Fibroblast of peridontal ligament (primary cell): ENCODE results near the gene NEMF.
"Not testable (repeated sequence)": the region's sequence is repeated elsewhere in the genome, so short reads cannot be mapped to it uniquely, and the experiment has no call there.

Experiments
- DNase-seq: peaks from one replicate; pipeline ENCODE4 v3.0.0-alpha.2; 2010; ENCODE audit errors: extremely low read depth

The NEMF gene

GRCh38 chr14:49876563-49877127 is 24.1 kb upstream of the NEMF start:
- DNase-seq = no peak

GRCh38 chr14:49875640-49876198 is 23.1 kb upstream of the NEMF start:
- no peak for DNase-seq

DNA sequence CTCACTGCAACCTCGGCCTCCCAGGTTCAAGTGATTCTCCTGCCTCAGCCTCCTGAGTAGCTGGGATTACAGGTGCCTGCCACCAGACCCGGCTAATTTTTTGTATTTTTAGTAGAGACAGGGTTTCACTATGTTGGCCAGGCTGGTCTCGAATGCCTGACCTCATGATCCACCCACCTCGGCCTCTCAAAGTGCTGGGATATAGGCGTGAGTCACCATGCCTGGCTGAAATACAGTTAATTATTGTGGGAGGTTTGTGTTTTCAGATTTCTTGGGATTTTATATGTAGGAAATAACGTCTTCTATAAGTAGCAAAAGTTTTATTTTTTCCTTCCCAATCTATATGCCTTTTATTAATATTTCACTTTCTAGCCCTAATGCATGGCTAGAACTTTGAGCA is 21.0 kb upstream of the NEMF start:
- DNase-seq = not testable (repeated sequence)

DNA sequence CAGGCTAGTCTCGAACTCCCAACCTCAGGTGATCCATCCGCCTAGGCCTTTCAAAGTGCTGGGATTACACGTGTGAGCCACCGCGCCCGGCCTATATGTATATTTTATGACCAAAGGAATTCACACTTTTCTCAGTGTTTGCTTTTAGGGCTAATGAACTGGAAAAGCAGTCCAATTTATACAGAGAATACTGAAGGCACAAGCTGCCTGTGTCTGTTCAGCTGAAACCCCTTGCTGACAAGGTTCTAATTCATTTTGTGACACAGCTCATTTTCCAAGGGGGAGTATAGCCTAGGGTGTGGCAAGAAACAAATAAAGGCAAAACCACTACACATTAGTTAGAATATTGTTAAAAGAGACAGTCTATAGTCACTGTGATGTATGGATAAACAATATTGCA is 18.3 kb upstream of the NEMF start:
- DNase-seq = no peak

- DNase-seq = no peak
Observed at GRCh38 chr14:49868720-49869114, 16.1 kb upstream of the NEMF start.

DNA sequence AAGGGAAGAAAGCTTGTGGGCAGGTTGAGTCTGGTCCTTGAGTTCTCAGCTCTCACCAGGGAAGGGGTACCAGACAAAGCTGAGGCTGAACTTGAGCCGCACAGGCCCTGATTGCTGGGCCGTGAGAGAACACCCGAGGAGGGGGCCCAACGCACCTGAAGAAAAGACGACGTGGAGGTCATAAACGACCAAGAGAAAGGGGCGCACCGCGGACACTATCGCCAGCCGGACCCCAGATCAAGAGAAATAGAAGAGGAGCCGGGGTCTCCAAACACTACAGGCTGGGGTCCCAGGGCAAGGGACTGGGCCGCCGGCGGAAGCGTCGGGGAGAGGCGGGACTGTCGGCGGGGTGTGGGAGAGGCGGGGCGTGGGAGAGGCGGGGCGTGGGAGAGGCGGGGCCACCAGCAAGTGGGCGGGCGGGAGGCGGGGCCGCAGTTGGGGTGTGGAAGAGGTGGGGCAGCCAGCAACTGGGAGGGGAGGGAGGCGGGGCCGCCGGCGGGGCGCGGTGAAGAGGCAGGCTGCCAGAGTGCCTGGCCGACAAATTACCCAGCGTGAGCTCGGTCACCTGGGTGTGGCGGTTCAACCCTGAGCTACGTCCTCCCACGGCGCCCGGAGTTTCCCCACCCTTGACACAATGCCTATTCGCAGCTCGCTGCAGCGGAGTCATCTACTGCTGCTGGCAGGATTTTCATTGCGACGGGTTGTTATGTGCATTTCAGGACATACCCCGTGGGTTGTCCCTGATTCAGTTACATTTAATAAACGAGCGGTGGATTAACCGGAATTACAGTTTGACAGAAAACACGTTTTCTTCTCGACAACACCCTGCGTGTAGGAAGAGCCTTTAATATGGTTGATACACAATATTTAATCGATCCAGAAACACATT is 15.5 kb upstream of the NEMF start:
- DNase-seq = peak; percentile 85

DNA sequence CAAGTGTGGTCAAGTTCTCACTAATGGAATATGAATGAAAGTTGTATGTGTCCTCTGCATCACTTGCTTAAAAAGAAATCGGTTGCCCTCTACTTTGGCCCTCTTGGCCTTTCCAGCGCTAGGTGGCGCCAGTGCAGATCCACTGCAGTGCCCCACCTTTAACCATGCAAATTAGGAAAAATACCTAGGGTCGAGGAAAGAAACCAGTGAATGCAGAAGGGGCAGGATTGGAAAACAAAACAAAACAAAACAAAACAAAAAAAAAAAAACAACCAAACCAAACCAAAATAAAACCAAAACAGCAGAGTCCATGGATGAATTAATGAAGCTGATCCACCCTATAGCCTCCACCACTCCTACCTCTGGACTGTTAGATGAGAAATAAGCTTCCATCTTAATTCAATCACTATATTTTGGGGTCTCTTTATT is 12.9 kb upstream of the NEMF start:
- DNase-seq = peak; percentile 78

- DNase-seq = no peak
Observed at GRCh38 chr14:49863487-49864281, 11.1 kb upstream of the NEMF start.

DNA sequence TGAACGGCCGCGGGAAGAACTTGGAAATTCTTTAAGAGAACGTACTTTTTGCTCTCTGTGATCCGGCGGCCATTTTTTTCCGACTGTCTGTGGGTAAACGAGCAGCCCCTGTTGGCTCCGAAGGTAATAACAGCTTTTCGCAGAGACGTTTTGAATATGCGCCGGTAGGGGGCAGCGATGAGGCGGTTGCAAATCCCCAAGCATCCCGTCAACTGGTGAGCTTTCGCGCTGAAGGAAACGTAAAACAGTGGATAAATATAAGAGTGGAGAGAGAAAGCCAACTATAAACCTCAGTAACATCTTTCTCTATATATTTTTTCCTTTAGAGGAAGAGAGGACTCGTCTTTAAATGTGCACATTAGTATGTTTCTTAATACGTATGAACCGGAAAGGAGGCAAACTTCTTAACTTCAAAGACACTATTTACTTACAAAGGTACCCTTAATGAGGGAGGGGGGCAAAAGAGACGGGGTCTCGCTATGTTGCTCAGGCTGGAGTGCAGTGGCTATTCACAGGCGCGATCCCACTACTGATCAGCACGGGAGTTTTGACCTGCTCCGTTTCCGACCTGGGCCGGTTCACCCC is 9.6 kb upstream of the NEMF start:
- DNase-seq = peak; percentile 95

- peak; percentile 93 for DNase-seq
Observed at GRCh38 chr14:49861699-49862088, 9.1 kb upstream of the NEMF start.

DNA sequence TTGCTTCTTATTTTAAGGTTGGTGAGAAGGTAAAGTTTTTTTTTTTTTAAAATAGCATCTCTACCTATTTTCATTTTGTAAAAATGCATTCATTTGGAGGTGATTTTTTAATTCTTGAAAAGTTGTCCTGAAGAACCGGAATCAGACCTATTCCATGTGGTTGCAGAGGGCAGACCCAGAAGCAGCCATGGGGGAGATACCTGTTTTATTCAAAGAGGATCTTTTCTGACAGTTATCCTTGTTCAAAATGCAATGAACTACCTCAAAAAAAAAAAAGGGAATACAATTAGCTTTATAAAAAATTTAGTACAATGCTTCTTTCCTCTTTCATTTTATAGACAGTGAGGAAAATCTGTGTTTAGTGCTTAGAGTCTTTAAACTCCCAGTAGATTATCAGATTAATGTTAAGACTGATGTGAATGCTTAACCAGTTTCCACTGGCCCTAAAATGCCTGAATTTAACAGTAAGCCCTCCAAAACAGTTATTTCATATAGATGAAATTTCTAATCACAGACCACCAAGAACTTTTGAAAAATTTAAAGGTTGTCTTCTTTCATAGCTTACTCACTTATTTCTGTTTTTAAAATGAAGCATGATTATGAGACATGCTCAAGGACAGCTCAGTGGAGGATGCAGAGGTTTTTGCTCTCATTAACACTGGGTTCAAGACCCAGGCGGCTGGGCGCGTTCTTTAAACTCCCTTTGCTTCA is 8.6 kb upstream of the NEMF start:
- no peak for DNase-seq

DNA sequence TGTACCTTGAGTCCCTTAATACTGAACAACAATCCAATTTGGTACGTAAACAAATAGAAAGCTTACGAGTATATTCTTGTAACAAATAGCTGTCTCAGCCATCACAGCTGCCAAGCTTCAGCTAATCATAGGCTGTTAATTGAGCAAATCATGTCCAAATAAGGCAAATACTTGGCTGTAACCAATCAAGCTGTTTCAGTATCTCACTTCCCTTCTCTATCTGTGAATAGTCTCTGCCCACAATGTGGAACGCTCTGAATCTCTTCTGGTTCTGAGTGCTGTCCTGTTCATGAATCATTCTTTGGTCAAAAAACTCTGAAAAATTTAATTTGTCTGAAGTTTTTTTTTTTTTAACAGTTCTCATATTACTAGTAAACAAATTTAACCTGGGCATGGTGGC is 5.8 kb upstream of the NEMF start:
- no peak for DNase-seq

GRCh38 chr14:49857427-49858003 is 4.9 kb upstream of the NEMF start:
- no peak for DNase-seq

DNA sequence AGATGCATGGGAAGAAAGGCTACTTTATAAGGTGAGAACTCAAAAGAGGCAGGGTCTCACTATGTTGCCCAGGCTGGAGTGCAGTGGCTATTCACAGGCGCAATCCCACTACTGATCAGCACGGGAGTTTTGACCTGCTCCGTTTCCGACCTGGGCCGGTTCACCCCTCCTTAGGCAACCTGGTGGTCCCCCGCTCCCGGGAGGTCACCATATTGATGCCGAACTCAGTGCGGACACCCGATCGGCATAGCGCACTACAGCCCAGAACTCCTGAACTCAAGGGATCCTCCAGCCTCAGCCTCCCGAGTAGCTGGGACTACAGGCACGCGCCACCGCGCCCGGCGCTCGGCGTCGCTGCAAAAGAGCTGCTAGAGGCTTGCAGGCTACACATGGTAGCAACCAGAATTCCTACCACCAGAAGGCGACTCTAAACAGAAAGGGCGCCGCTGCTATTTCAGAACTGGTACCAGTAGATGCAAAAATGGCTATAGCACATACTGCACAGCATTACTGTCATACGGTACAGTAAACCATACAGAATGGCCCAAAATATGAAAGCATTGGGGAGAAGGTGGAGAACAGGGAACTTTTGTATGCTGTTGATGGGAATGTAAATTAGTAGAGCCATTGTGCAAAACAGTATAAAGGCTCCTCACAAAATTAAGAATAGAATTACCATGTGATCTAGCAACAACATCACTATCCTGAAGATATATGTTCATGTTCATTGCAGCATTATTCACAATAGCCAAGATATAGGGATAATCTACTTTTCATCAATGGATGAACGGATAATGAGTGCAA is 1.2 kb upstream of the NEMF start:
- DNase-seq = peak; percentile 87

- DNase-seq = no peak
Observed at GRCh38 chr14:49853158-49853477, 530 bp upstream of the NEMF start.

DNA sequence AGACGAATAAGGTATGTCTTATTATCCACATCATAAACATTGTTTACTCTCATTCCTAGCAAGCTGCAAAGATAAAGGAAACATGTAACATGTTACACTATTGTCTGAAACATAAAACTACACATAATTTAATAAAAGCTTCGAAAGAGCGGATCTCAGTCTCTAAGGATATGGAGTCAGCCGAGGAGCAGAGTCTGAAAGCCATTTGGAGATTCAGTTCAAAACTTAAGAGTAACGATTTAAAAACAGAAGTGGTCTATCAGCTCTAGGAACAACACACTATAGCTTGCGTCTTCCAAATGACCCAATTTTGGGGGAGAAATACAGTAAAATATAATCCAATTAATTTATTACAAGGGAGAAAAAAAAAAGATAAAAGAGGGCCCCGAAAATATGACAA is 775 bp downstream of the NEMF start:
- peak; percentile 24 for DNase-seq

- no peak for DNase-seq
Observed at GRCh38 chr14:49849213-49849847, 3.3 kb downstream of the NEMF start.

DNA sequence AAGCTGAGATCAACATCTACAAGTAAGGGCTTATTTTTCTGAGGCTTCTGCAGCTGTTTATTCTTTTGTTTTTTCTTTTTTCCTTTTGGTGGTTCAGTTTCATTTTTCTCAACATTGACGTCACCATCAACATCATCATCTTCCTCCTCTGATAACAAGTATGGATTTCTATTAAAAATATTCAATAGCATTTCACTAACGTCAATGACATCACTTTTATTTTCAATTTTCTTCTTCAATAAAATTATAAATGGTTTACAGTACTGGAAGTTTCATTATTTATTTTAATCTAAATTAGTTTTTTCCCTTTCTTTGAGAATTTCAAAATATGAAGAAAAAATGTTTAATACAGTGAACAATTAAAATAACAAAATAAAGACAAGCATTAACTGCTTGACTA is 23.9 kb downstream of the NEMF start:
- no peak for DNase-seq

DNA sequence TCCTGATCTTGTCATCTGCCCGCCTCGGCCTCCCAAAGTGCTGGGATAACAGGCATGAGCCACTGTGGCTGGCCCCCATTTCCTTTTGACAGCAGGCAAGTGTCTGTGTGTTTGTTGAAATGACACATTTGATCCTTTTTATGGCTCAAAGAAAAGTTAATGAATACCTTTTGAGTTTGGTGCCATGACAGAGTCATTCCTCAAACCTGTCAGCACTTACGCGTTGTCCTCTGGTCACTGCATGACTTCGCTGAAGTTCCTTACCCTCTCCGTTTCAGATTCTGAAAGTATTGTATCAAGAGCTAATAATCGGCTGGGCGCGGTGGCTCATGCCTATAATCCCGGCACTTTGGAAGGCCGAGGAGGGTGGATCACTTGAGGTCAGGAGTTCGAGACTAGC is 32.4 kb downstream of the NEMF start:
- DNase-seq = no peak

GRCh38 chr14:49816844-49817243 is 35.7 kb downstream of the NEMF start:
- no peak for DNase-seq
